GM18858 (cell line): ENCODE measurements around the gene SSU72.

Source experiments
- ATAC-seq: cut with Tn5 transposase; IDR thresholded peaks from one replicate; pipeline ENCODE4 v1.9.1; 2021; ENCODE audit not compliant: unreplicated experiment

Gene SSU72

DNA sequence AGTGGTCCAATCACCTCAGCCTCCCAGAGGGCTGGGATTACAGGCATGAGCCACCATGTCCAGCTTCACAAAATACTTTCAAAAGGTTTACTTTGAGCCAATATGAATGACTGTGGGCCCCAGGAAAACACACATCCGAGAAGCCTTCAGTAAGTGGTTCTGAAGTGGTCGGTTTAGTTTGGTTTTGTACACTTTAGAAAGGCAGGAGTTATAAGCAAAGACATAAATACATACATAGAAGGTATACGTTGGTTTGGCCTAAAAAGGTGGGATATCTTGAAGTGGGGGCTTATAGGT lies 37.4 kb upstream of the SSU72 start:
- no peak for ATAC-seq

DNA sequence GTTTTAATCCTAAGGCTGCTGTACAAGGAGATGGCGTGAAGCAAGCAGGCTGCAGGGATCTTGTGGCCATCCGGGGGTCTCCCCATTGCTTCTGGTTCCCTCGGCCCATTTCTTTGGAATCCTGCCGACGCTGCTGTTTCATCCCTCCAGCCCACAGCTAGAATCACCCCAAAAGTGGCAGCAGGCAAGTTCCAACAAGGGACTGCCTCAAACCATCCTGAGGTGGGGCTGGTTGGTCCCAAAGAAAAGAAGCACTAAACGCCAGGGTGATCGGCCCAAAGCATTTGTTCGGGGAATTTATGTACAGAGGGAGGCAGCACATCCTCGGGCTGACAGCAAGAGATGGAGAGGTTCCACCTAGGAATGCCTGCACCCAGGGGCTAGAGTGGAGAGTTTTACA lies 36.1 kb upstream of the SSU72 start:
- ATAC-seq, result no peak

DNA sequence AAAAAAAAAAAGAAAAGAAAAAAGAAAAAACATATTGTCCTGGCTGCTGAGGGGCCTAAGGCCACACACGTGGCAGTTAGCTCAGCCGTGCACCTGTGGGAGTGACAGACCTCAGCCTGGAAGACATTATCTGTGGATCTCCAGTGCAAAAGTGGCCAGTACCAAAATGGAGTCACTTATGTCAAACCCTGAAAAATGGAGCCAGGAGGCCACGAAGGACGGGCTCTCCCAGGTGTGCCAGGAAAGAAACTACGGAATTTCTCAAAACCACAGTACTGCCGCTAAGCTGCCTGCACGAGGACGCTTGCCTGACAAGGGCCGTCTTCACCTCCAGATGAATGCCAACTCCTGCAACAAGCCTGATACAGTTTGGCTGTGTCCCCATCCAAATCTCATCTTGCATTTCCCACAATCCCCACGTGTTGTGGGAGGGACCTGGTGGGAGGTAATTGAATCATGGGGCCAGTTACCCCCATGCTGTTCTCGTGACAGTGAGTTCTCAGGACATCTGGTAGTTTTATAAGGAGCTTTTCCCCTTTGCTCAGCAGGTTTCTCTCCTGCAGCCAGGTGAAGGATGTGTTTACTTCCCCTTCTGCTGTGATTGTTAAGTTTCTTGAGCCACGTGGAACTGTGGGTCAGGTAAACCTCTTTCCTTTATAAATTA lies 35.3 kb upstream of the SSU72 start:
- ATAC-seq, result no peak

DNA sequence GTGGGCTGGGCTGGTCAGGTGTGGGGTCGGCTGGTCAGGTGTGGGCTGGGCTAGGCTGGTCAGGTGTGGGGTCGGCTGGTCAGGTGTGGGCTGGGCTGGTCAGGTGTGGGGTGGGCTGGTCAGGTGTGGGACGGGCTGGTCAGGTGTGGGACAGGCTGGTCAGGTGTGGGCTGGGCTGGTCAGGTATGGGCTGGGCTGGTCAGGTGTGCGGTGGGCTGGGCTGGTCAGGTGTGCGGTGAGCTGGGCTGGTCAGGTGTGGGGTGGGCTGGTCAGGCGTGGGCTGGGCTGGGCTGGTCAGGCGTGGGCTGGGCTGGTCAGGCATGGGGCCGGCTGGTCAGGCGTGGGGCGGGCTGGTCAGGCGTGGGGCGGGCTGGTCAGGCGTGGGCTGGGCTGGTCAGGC lies 31.6 kb upstream of the SSU72 start:
- ATAC-seq, result no peak

DNA sequence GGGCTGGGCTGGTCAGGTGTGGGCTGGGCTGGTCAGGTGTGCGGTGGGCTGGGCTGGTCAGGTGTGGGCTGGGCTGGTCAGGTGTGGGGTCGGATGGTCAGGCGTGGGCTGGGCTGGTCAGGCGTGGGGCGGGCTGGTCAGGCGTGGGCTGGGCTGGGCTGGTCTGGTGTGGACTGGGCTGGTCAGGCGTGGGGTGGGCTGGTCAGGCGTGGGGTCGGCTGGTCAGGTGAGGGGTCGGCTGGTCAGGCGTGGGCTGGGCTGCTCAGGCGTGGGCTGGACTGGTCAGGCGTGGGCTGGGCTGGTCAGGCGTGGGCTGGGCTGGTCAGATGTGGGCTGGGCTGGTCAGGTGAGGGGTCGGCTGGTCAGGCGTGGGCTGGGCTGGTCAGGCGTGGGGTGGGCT lies 31.1 kb upstream of the SSU72 start:
- ATAC-seq, result no peak

DNA sequence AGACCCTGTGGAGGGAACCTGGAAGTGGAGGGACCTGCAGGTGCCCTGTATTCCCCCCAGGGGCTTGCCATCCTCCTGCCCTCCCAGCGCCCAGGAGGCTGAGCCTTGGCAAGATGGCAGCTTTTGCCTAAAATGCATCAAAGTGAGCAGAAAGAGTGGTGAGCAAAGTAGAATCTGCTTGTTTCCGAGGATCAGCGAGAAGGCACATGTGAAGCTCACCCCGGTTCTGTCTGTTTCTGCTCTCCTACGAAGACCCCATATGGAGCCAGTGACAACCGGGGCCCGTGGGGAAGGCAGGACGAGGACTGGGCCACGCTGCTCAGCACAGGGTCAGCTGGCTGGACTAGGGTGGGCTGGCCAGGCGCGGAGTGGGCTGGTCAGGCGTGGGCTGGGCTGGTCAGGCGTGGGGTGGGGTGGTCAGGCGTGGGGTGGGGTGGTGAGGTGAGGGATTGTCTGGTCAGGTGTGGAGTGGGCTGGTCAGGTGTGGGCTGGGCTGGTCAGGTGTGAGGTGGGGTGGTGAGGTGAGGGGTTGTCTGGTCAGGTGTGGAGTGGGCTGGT lies 30.4 kb upstream of the SSU72 start:
- no peak for ATAC-seq

DNA sequence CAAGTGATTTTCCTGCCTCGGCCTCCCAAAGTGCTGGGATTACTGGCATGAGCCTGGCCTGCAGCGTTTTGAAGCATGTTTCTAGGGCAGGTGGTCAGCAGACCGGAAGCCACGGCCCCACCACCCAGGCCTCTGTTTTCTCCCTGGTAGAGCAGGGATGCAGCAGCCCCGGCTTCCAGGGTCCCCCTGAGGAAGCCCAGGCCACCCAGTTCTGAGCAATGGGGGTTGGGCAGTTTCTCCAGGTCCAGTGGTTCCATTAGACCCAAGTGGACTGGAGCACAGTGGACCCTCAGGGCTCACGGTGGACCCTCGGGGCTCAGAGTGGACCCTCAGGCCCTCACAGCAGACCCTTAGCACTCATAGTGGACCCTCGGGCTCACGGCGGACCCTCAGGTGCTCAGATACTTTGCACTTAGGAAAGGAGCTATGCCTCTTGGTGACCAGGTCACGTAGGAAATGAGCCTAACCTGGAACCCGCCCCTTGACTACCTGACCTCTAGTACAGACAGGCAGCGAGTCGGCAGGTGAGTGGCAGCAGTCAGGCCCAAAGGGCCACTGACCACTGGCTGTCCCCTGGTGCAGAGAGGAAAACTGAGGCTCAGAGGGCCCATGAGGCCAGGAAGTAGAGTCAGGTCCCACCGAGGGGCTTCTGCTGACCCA lies 29.8 kb upstream of the SSU72 start:
- ATAC-seq, result no peak

DNA sequence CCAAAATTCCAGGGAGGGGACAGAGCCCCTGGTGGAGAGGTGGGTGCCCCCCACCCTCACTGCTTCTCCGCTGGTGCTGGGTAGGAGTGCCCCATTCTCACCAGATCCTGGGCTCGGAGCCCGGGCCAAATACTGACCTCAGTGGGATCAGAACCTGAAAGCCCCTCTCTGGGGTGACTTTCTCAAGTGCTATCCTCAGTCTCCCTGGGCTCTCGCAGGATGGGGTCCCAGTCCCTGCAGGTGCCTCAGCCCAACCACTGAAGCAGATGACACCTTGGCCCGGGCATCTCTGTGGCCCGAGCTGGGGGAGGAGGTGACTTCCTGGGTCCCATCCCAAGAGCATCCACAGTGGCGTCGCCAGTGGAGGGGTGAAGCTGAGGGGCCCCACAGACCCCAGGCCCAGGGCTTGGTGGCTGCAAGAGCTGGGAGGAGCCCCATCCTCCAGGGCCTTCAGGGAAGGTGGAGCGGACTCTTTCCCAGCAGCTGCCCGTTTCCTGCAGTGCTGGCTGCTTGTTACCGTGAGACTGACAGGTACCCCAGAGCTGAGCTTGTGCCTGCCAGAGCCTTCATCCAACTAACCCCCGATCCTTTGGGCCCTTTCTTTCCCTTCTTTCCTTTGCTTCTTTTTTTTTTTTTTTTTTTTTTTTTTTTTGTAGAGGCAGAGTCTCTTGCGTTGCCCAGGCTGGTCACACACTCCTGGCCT lies 29.2 kb upstream of the SSU72 start:
- ATAC-seq, result no peak

DNA sequence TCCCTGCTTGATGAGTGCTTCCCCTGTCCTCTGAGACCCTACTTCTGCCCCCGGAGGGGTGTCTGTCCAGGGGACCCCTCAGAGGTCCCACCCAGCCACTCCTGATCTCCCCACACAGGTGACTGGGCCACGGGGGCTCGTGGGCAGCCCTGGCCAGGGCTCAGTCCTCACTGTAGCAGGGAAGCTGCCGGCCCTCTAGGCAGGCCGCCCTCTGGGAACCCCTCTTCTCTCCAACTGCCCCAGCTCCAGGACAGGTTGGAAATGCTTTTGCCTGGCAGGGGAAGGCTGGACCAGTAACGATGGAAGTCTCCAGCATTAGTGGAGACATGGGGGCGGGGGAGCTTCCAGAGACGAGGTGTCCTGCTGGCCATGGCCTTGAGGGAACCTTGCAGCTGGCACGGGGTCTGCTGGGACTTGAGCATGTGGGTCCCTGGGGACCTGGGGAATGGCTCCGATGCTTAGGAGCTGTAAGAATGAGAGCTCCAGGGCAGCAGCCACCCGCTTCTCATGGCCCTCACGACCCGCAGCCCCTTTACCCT lies 28.4 kb upstream of the SSU72 start:
- no peak for ATAC-seq

DNA sequence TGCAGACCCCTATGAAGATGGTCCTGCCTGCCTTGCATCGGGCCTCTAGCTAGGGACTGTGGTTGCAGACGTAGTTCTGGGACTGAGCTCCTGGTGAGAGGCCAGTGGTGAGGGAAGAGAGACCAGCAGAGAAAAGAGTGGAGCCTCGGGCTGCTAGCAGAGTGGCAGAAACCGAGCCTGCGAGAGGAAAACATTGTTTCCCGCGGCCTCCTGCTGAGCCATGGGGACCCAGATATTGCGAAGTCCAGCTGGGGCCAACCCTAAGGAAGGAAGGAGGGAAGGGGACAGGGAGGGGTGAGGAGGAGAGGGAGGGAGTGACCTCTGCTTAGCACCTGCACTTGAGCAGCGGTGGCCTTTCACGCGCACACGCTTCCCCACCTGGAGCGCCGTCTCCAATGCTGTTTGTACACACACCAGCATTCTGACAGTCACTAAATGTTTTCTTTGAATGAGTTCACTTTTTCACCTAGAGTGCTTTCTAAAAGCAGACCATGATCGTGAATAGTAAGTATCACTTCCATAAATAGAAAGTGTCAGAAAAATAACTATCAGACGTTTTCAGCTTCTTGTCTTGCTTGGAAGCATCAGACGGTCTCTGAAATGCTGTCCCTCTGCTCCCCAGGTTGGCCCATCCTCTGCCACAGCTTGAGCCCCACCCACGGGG lies 27.8 kb upstream of the SSU72 start:
- ATAC-seq, result no peak

DNA sequence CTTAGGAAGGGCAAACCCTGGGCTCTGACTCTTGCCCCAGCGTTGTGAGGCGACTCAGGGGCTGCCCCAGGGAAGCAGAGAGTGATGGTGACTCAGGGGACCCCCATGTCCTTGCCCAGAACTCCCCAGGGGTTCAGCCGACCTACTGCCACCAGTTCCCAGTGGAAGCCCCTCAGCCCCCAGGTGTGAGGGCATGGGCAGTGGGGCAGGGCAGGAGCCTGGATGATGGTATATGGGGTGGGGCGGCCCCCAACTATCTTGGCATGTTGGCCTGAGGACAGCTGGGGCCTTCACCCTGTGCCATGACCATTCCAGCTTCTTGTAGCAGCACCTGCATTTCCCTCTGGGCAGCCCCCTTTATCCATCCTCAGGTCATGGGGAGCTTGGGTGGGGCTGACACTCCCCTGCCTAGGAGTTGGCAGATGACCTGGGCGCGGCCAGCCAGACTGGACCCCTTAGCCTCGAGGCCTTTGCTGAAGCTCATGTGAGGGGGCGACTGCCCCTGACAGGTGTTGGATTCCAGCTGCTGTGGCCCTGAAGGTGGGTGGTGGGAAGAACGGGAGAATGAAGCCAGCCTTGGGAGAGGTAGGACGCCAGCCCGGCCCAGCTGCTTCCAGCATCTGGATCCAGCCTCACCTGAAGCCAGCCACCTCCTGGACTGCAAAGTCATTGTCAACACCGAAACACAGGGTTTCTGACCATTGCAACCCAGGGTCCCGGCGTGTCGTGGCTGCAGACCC lies 27.1 kb upstream of the SSU72 start:
- ATAC-seq, result no peak

DNA sequence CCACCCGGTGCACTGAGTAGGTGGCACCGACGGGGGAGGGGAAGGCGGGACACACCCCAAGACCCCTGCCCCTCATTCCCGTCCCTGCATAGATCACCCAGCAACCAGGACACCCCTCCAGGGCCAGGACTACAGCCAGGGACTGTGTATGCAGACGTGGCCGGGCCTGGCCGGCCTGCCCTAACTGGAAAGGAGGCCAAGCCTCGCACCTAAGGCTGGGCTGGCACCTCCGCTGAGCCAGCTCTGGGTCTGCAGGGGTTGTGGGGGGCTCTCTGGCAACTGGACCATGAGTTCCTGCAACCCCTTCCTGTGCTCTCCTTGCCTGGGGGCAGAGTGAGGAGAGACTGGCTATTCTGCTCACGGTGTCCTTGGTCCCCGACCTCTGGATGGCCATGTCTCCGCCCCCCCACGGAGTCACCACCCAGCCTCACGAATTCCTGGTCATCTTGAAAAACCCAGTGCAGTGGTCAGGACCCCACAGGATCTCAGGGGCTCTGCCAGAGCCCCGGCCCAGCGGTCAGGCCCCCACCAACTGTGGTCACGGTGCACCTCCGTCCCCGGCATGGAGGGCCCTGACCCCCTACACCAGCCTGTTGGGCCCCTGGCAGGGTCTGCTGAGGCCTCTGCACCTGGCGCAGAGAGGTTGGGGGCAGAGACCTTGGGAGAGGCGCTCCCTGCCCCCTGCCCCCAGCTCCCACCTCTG lies 26.3 kb upstream of the SSU72 start:
- no peak for ATAC-seq

DNA sequence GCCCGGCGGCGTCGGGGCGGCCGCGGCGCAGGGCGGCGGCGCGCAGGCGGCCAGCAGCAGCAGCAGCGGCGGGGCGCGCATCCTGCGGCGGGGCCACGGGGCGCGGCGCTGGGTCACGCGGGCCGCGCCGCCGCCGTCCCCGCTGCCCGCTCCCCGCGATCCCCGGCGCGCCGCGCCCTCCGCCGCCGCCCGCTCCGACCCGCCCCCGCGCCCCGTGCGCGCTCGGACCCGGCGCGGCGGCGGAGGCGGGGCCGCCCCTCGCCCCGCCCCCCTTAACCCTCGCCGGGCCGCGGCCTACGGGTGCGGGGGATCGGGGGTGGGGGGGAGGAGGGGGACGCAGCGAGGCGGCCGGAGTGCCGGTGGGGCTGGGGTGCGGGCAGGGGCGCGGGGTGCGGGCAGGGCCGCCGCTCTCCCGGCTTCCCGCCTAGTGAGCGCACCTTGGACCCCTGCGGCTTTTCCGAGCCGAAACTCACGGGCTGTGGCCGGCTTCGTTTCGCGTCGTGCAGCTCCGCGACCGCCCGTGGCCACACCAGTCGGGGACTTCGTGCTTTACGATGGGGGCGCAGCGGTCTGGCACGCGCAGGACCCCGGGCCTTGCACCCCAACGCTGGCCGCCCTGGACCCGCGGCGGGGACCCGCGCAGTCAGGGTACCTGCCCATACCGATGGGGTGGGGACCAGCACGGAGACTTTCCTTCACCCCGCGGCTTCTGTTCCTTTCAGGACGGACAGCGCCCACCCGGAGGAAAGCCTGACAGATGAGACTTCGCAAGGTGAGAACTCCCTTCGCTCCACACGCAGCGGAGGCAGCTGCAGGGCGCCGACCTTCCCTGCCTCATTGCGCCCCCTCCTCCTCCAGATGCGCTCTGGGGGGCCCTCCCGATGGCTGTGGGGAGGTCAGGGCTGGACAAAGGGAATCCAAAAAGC lies 25.5 kb upstream of the SSU72 start, which contains the start of gene FNDC10:
FNDC10 (minus strand) TSS at position 201 of the 926 bp plus-strand sequence; CDS start at position 81, 120 bp downstream.
- ATAC-seq, result no peak

DNA sequence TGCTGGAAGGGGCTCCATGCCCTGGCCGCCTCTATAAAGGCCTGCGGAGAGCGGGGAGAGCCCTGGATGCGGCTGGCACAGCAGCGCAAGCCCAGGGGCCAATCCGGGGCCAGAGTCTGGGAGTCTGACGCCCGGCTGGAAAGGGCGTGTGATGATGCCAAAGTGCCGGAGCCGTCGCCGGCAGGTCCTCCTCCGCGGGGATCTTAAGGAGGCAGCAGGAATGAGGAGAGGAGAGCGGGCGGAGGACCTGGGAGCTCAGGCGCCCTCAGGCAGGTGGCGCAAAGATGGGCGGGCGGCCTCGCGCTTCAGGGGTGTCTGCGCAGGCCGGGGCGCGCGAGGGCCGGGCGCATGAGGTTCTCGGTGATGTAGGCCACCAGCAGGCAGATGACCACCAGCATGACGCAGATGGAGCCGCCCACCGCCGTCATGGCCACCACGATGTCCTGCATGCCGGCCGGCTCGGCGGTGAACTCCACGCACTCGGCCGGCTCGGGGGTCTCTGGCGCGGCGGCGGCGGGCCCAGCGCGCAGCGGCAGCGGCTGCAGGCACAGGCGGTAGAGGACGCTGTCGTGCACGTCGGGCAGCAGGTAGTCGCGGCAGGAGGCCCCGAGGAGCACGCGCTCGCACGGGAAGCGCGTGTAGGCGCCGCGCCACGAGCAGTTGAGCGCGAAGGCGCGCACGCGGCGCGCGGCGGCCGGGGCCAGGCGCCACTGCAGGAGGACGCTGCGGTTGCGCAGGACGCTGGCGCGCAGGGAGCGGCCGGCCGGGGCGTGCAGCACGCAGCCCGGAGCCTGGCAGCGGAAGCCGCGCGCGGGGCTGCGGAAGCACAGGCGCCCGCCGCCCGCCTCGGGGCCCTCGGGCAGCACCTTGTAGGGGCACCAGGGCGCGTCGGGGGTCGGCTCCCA lies 24.6 kb upstream of the SSU72 start:
- ATAC-seq, result no peak

DNA sequence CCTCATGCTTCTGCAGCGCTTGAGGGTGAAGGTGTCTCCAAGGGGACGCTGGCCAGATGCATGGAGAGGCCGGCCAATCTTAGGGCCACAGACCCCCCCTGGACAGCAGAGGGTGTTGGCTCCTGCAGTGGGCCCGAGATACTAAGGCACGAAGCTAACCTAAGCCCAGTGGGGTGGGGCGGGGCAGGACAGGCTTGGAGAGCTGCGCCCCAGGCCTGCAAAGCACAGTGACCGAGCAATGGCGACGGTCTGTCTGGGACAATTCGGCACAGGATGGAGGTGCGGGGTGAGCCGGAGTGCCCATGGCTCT lies 24.0 kb upstream of the SSU72 start:
- no peak for ATAC-seq

DNA sequence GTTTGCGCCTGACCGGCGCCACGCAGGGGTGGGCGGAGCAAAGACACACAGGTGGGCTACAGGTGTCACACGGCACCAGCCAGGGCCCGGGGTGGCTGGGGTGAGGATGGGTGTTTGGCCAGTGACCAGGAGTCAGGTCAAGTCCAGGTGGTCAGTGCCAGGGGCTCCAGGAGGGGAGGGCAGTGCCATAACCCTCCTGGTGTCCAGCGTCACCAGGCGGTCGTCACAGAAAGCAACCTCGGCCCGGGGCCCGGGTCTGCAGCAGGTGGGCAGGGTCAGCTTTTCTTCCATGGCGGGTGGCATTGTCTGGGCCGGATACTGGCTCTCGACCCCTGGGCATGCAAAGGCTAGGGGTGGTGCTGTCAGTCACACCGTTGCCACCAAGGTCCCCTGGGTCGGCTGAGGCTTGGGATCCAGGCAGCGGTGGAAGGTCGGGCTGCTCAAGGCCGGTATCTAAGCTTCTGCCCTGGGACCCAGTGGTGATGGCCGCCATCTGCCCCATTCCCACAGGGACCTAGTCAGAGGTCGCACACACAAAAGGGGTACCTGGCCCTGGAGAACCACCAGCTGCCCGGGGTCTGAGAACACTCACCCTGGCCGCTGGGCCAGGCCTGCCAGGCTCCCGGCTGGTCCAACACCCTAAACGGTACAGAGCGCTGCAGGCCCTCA lies 23.5 kb upstream of the SSU72 start:
- no peak for ATAC-seq

DNA sequence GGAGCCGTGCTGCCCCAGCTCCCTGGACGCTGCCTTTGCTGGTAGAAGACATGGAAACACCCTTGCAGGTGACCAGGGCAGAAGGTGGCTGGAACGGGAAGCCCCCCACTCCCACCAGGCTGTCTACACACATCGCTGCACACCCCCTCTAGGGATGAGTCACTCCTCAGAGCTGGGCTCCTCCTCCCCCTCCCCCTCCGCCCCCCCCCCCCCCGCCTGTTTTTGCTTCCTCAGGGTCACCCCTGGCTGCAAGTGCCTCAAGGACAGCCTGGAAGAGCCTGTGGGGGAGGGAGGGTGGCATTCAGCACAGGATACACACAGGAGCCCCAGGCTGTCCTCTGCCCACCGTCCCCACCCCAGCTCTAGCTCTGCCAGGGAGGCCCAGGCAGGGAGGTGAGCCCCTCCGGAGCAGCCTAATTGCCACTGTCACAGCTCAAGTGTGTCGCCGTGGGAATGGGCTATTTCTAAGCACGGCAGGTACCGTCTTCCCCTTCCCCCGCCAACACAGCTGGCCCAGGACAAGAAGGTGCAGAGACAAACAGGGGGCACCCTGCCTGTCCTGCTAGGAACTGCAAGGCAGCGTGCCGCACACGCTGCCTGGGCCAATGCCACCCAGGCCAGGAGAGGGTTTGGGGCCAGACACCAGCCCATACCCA lies 22.7 kb upstream of the SSU72 start:
- ATAC-seq, result no peak
